HG03097 (cell line): ENCODE results near the gene HOXA5.

ENCODE experiments used
- ATAC-seq: cut with Tn5 transposase; IDR thresholded peaks from one replicate; pipeline ENCODE4 v1.9.1; 2021; ENCODE audit not compliant: unreplicated experiment, low FRiP score

Gene HOXA5

DNA sequence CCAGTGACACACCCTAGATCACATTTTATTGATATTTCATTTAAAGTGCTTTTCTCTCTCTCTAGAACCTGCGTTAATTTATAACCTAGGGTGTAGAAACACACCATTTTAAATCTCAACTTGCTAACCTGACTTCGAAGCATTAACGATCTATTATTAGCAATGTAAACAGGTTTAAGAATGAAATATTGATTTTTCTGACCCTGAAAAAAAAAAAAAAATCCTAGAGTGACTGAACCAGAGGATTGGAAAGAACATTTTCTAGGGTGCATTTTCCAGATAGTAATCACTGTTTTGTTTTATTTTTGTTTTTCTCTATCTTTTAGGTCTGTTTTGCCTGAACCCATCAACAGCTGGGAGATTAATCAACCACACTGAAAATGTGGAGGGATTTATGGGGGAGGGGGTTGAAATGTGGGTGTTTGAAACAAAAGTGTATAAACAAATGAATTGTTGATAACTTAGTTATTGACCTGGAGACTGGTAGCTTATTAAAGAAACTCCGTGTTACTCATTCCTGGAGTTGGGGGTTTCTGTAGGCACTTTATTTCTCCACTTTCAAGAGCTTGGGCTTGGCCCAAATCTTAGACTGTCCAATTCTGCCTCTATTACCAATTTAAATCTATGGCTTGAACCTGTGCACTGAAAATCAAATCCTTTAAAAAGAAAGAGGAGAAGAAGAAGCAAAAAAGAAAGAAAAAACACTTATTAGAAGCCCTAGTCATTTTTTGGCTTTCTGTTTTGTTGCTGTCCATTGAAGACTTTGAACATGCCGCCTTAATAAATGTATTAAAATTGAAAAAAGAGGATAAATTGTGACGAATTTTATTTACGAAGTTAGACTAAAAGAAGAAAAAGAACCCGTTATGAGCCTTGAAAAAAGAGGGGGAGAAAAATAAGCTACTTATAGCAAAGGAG is 43.8 kb downstream of the HOXA5 start:
- no peak for ATAC-seq

DNA sequence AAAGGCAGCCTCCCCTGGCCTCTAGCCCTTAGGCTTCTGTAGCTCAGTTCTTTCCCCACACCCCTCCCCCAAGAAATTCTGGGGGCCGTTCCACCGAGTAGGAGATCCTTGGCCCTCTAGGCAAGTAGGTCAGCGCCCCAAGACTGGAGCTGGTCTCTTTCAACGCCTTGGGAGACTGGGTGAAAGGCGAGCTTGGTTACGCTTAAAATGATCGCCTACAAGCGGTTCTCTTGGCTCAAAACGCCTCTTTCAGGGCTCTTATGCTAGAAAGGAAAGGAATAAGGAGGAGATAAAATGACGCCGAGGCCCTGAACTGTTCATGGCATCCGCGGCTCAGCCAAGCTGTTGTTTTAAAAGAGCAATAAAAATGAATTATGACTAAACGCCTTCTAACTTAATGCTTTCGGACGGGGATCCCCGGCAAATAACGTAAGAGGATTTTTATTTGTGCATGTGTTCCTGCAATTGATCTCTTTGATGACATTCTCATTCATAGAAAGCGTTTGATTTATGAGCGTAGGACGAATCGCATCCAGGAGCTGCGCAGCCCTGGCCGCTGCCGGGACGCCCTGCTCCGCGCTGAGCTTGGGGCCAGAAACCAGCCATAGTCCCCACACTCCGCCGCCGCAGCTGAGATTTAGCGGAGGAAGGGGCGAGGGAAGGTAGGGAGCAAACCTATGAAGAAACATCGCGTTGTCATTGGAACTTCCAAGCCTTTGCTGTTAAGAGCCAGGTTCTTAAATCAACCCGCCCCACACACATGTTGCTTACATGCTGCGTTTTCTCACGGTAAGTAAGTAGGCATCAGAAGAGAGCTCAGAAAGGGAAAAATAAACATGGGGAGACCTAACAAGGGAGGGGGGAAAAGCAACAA is 44.7 kb downstream of the HOXA5 start:
- no peak for ATAC-seq

GRCh38 chr7:27097686-27098577 is 45.5 kb downstream of the HOXA5 start:
- no peak for ATAC-seq

GRCh38 chr7:27096768-27097514 is 46.5 kb downstream of the HOXA5 start:
- ATAC-seq: no peak

GRCh38 chr7:27095897-27096767 is 47.3 kb downstream of the HOXA5 start, which contains the start of gene HOXA1:
Gene HOXA1 (minus strand): TSS chr7:27096000. CDS start chr7:27095912, 88 bp downstream.
- peak; percentile 83 for ATAC-seq

GRCh38 chr7:27095050-27095896 is 48.2 kb downstream of the HOXA5 start:
- no peak for ATAC-seq

DNA sequence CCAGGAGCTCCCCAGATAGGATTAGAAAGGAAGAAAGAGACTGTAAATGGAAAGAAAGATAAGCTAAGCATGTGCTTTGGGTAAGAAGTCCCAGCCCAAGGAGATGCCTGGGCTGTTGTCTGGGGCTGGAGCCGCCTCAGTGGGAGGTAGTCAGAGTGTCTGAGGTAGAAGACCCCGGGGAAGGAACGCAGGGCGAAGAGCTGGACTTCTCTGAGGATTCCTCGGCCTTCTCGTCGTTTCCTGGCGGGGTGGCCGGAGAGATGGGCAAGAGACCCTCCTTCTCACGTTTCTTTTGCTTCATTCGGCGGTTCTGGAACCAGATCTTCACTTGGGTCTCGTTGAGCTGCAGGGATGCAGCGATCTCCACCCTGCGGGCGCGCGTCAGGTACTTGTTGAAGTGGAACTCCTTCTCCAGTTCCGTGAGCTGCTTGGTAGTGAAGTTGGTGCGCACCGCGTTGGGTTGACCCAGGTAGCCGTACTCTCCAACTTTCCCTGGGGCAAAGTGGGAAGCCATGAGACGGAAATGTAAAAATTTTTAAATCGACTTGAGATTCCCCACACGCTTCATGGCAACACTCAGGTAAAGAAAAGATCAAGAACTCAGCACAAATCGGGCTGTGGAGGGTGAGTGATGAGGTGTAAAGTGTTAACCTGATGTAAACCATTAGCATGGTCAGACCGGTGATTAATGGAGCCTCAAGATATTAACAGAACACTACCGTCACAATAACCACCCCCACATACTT is 49.0 kb downstream of the HOXA5 start:
- no peak for ATAC-seq

- no peak for ATAC-seq
These were observed 50.1 kb downstream of the HOXA5 start for GRCh38 chr7:27093184-27093895.

DNA sequence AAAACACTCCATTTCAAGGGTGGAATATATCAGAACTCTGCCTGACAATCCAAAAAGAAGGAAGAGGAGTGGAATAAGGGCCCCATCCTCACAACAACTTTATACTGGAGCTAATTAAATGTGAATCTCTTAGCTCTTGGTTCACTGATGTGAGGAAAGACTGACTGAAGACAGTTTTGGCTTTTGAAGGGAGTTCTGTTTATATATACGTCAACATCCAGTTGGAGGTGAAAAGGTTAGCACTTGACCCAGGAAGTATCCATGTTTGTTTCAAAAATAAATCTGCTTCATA is 50.7 kb downstream of the HOXA5 start:
- ATAC-seq: no peak

GRCh38 chr7:27091941-27092818 is 51.3 kb downstream of the HOXA5 start:
- no peak for ATAC-seq

- no peak for ATAC-seq
These were observed 52.4 kb downstream of the HOXA5 start for GRCh38 chr7:27091105-27091504.
